HCT116 (cell line): ENCODE measurements around the gene RPL39L.

Experiments used
- CBX3 ChIP-seq: IDR thresholded peaks from 2 replicates; pipeline ENCODE4 v1.6.1; 2012; ENCODE audit warnings: low read depth
- POLR2A ChIP-seq: IDR thresholded peaks from 2 replicates; pipeline ENCODE4 v1.7.0; 2011; ENCODE audit warnings: borderline replicate concordance; ENCODE audit not compliant: insufficient read depth, insufficient read length; ENCODE audit errors: extremely low read depth
- TF ChIP-seq, protein P1 (sequence below), 3 experiments: fragments of 200-600 bp in 1 of 3; sonication (generic) in 1 of 3; IDR thresholded peaks in 2 of 3; conservative IDR thresholded peaks in 1 of 3; 2 replicates each; pipeline ENCODE4 v1.5.1; 2012 to 2017; ENCODE audit warnings: low read depth in 2 of 3, low read length in 2 of 3, antibody characterized with exemption in 1 of 3, borderline replicate concordance in 1 of 3, control low read depth in 1 of 3, mild to moderate bottlenecking in 1 of 3, mixed read lengths in 1 of 3, mixed run types in 1 of 3, moderate library complexity in 1 of 3; ENCODE audit not compliant: insufficient read depth in 1 of 3

DNA sequence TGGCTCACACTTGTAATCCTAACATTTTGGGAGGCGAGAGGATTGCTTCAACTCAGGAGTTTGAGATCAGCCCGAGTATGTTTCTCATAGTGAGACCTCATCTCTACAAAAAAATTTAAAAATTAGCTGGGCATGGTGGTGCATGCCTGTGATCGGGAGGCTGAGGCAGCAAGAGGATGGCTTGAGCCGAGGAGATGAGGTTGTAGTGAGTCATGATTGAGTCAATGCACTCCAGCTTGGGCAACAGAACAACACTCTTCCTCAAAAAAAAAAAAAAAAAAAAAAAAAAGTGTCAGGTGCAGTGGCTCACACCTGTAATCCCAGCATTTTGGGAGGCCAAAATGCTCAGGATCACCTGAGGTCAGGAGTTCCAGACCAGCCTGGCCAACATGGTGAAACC, 2.4 kb downstream of the RPL39L start:
- TF ChIP-seq, protein P1, sequence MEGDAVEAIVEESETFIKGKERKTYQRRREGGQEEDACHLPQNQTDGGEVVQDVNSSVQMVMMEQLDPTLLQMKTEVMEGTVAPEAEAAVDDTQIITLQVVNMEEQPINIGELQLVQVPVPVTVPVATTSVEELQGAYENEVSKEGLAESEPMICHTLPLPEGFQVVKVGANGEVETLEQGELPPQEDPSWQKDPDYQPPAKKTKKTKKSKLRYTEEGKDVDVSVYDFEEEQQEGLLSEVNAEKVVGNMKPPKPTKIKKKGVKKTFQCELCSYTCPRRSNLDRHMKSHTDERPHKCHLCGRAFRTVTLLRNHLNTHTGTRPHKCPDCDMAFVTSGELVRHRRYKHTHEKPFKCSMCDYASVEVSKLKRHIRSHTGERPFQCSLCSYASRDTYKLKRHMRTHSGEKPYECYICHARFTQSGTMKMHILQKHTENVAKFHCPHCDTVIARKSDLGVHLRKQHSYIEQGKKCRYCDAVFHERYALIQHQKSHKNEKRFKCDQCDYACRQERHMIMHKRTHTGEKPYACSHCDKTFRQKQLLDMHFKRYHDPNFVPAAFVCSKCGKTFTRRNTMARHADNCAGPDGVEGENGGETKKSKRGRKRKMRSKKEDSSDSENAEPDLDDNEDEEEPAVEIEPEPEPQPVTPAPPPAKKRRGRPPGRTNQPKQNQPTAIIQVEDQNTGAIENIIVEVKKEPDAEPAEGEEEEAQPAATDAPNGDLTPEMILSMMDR (IDR thresholded peaks at IDR 0.05 in 2 of 3, conservative IDR thresholded peaks at IDR 0.05 in 1 of 3; ENCODE audit: borderline replicate concordance in 1 of 3, insufficient read depth in 1 of 3, low read depth in 2 of 3, low read length in 2 of 3): no peak
- TF ChIP-seq CBX3 (no peak), POLR2A (no peak)
